Activated CD4-positive, CD25-positive, alpha-beta regulatory T cell (primary cell): ENCODE measurements around the gene SYTL1.

Experiments
- DNase-seq, 4 experiments: peaks; one replicate each; lab custom pipeline; 2025; lab: John Stamatoyannopoulos, UW

Gene SYTL1

GRCh38 chr1:27348861-27349783, 7.3 kb downstream of the SYTL1 start:
- DNase-seq: no peak

GRCh38 chr1:27349784-27350662, 8.2 kb downstream of the SYTL1 start:
- DNase-seq: no peak

- no peak for DNase-seq
Measured at GRCh38 chr1:27350663-27351540, 9.1 kb downstream of the SYTL1 start.

- DNase-seq: no peak
Measured at GRCh38 chr1:27351541-27352107, 9.8 kb downstream of the SYTL1 start.

- DNase-seq: no peak
Measured at GRCh38 chr1:27353166-27353565, 11.3 kb downstream of the SYTL1 start.

- no peak for DNase-seq
Measured at GRCh38 chr1:27353629-27354028, 11.8 kb downstream of the SYTL1 start.

GRCh38 chr1:27355683-27356082, 13.9 kb downstream of the SYTL1 start:
- no peak for DNase-seq

- no peak for DNase-seq
Measured at GRCh38 chr1:27356277-27356618, 14.4 kb downstream of the SYTL1 start.

- peak in 3 of 4 experiments; percentile 25 to 28 (median 28) for DNase-seq
Measured at GRCh38 chr1:27356619-27357280, 14.9 kb downstream of the SYTL1 start.

- peak; percentile 46 to 66 (median 56) for DNase-seq
Measured at GRCh38 chr1:27357281-27358037, 15.6 kb downstream of the SYTL1 start.

- no peak for DNase-seq
Measured at GRCh38 chr1:27358038-27358927, 16.5 kb downstream of the SYTL1 start.

- DNase-seq: no peak
Measured at GRCh38 chr1:27358928-27359313, 17.1 kb downstream of the SYTL1 start.

- no peak for DNase-seq
Measured at GRCh38 chr1:27359822-27360158, 18.0 kb downstream of the SYTL1 start.

- peak in 1 of 4 experiments; percentile 40 for DNase-seq
Measured at GRCh38 chr1:27360159-27361043, 18.6 kb downstream of the SYTL1 start.

- DNase-seq: no peak
Measured at GRCh38 chr1:27361044-27361402, 19.2 kb downstream of the SYTL1 start.

GRCh38 chr1:27361553-27361952, 19.7 kb downstream of the SYTL1 start:
- DNase-seq: no peak

GRCh38 chr1:27363766-27364695, 22.2 kb downstream of the SYTL1 start:
- no peak for DNase-seq
